B cell (primary cell): ENCODE results near the gene ISM1.

ENCODE experiments used
- CTCF ChIP-seq: fragments of 200-600 bp; IDR thresholded peaks from one replicate; pipeline ENCODE4 v1.8.0; 2022; ENCODE audit warnings: antibody characterized with exemption, mild to moderate bottlenecking
- EZH2 ChIP-seq: IDR thresholded peaks from 2 replicates; pipeline ENCODE4 v1.6.1; 2012; ENCODE audit warnings: borderline replicate concordance, low read depth, mild to moderate bottlenecking, moderate library complexity, low read length; ENCODE audit not compliant: insufficient read depth, poor library complexity, severe bottlenecking

- TF ChIP-seq CTCF (no peak), EZH2 (no peak)
These were observed 57.9 kb downstream of the ISM1 start for GRCh38 chr20:13278812-13279570.
